Esophagus muscularis mucosa (tissue), 3 donors: ENCODE data around the gene SLN.

Experiments used
- EP300 ChIP-seq: sonication (generic); formaldehyde crosslinking; IDR thresholded peaks from one replicate; pipeline ENCODE4 v1.6.1; 2017; ENCODE audit warnings: antibody characterized with exemption
- TF ChIP-seq, protein P1 (sequence below), 3 experiments: fragments of 200-600 bp in 2 of 3; fragments of 450-650 bp in 1 of 3; sonication (generic) in 2 of 3; IDR thresholded peaks; one replicate each; pipeline ENCODE4 v1.5.1; 2017 to 2019; ENCODE audit warnings: antibody characterized with exemption in 3 of 3, mild to moderate bottlenecking in 2 of 3, moderate library complexity in 1 of 3

DNA sequence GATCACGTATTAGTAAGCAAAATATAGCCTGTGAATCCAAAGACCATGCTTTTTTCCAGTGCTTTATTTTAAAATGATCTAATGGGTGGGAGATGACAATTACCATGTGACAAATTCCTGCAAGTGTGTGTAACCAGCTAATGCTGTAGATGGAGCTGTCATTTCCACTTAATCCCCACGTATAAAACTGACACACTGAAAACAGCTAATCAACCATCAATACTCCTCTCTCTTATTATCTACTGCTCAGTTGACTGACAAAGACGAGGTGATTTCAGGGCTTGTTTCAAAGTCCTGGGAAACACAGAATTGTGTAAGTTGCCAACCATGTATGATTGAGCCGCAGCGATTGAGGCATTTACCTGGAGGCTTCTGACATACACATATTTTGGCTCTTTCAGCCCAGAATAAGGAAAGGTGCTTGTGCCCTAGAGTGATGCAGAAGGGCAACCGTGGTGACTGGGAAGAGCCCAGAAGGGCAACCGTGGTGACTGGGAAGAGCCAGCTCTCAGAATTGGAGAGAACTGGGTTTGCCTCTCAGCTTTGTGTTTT is 9.7 kb downstream of the SLN start:
- no peak for TF ChIP-seq EP300
- TF ChIP-seq, protein P1, sequence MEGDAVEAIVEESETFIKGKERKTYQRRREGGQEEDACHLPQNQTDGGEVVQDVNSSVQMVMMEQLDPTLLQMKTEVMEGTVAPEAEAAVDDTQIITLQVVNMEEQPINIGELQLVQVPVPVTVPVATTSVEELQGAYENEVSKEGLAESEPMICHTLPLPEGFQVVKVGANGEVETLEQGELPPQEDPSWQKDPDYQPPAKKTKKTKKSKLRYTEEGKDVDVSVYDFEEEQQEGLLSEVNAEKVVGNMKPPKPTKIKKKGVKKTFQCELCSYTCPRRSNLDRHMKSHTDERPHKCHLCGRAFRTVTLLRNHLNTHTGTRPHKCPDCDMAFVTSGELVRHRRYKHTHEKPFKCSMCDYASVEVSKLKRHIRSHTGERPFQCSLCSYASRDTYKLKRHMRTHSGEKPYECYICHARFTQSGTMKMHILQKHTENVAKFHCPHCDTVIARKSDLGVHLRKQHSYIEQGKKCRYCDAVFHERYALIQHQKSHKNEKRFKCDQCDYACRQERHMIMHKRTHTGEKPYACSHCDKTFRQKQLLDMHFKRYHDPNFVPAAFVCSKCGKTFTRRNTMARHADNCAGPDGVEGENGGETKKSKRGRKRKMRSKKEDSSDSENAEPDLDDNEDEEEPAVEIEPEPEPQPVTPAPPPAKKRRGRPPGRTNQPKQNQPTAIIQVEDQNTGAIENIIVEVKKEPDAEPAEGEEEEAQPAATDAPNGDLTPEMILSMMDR (IDR thresholded peaks at IDR 0.05) = no peak
